HepG2 (cell line): ENCODE results near the gene TAS2R30. TPM values are rescaled to one million over a fixed set of nuclear protein-coding genes. Genes with fewer than 3 reads are reported as not detected.

ENCODE experiments used
- ATAC-seq: fragments of 200-7000 bp; cut with Tn5 transposase; 3 replicates; pipeline ENCODE4 v1.9.1; 2020; ENCODE audit warnings: mild to moderate bottlenecking, moderate library complexity
- BruUV-seq: library from RNA; stranded (reverse); fragments of 400-500 nt; replicated peaks from 2 replicates; lab custom pipeline; 2021; lab: Mats Ljungman, UMichigan
- CTCF ChIA-PET: fragments of 300-600 bp; formaldehyde crosslinking; extraction: SDS; loops from one replicate; lab custom pipeline; 2021; ENCODE audit warnings: low total read pairs, inconsistent platforms, low intra/inter-chr PET ratio; lab: Yijun Ruan, JAX
- POLR2A ChIA-PET: fragments of 350-600 bp; sonication (Branson Sonifier 250); formaldehyde crosslinking; loops from one replicate; lab custom pipeline; 2020; ENCODE audit warnings: antibody characterized with exemption, inconsistent platforms; lab: Yijun Ruan, JAX
- DNase-seq: peaks from one replicate; pipeline ENCODE4 v3.0.0-alpha.2; 2015; ENCODE audit warnings: low spot score
- FAIRE-seq: peaks from 3 replicates; lab custom pipeline; 2011; peaks lifted over from hg19 to GRCh38; lab: Jason Lieb, UNC
- H2AFZ ChIP-seq: one replicate; pipeline ENCODE4 v1.6.1; 2011; ENCODE audit warnings: low read length, inconsistent platforms
- H3K27ac ChIP-seq: fragments of 300-600 bp; 3 replicates; pipeline ENCODE4 v1.8.0; 2011; ENCODE audit warnings: mixed run types, mild to moderate bottlenecking, mixed read lengths, low read length, inconsistent platforms; ENCODE audit not compliant: insufficient read depth; ENCODE audit errors: extremely low read length
- H3K27me3 ChIP-seq, 2 experiments: fragments of 200-600 bp in 1 of 2; 2 replicates in 1 of 2; 3 replicates in 1 of 2; pipeline versions ENCODE4 v1.6.0 to v1.8.0; 2011; ENCODE audit warnings: low read length in 2 of 2, mild to moderate bottlenecking in 2 of 2, moderate library complexity in 2 of 2, inconsistent platforms in 1 of 2; ENCODE audit not compliant: insufficient read depth in 2 of 2, control insufficient read depth in 1 of 2
- H3K36me3 ChIP-seq, 2 experiments: fragments of 200-600 bp in 1 of 2; replicated peaks in 1 of 2; 2 replicates in 1 of 2; 3 replicates in 1 of 2; pipeline versions ENCODE4 v1.5.1 to v1.8.0; 2011; ENCODE audit warnings: low read length in 2 of 2, inconsistent platforms in 1 of 2; ENCODE audit not compliant: insufficient read depth in 2 of 2, control insufficient read depth in 1 of 2
- H3K4me1 ChIP-seq: 2 replicates; pipeline ENCODE4 v1.5.1; 2012; ENCODE audit warnings: low read length, inconsistent platforms; ENCODE audit not compliant: insufficient read depth
- H3K4me2 ChIP-seq: 2 replicates; pipeline ENCODE4 v1.6.0; 2011; ENCODE audit warnings: low read depth, low read length, inconsistent platforms
- H3K4me3 ChIP-seq, 3 experiments: fragments of 200-600 bp in 1 of 3; sonication (generic), shearing (Covaris generic) in 1 of 3; replicated peaks in 1 of 3; 2 replicates each; pipeline ENCODE4 v1.5.1; 2011 to 2016; ENCODE audit warnings: low read length in 3 of 3, inconsistent platforms in 2 of 3, low read depth in 2 of 3, mild to moderate bottlenecking in 2 of 3, control low read depth in 1 of 3, mixed read lengths in 1 of 3; ENCODE audit not compliant: insufficient read depth in 1 of 3
- H3K79me2 ChIP-seq: one replicate; pipeline ENCODE4 v1.6.1; 2011; ENCODE audit warnings: low read length, inconsistent platforms; ENCODE audit not compliant: insufficient read depth
- H3K9ac ChIP-seq: 2 replicates; pipeline ENCODE4 v1.6.0; 2011; ENCODE audit warnings: mild to moderate bottlenecking, low read depth, low read length, inconsistent platforms; ENCODE audit not compliant: insufficient read depth
- H3K9me3 ChIP-seq: 2 replicates; pipeline ENCODE4 v1.5.1; 2012; ENCODE audit warnings: mild to moderate bottlenecking, low read length
- H4K20me1 ChIP-seq: 2 replicates; pipeline ENCODE4 v1.6.0; 2011; ENCODE audit warnings: inconsistent platforms, mild to moderate bottlenecking, low read length, moderate library complexity; ENCODE audit not compliant: insufficient read depth
- CBX1 ChIP-seq: IDR thresholded peaks from one replicate; pipeline ENCODE4 v1.6.1; 2016; ENCODE audit warnings: antibody characterized with exemption, low read depth
- DNMT3B ChIP-seq: conservative IDR thresholded peaks from 2 replicates; pipeline ENCODE4 v1.6.1; 2016; ENCODE audit warnings: missing biosample characterization, control low read depth
- GFI1 ChIP-seq: sonication (generic); formaldehyde crosslinking; IDR thresholded peaks from 2 replicates; pipeline ENCODE4 v1.5.0; 2020; ENCODE audit warnings: missing genetic modification reagents, mild to moderate bottlenecking, borderline replicate concordance
- GTF2F1 ChIP-seq: fragments of 150-350 bp; IDR thresholded peaks from 2 replicates; pipeline ENCODE4 v1.6.1; 2014; ENCODE audit warnings: low read length
- HNF4A ChIP-seq: sonication (generic); formaldehyde crosslinking; IDR thresholded peaks from 2 replicates; pipeline ENCODE4 v1.4.0; 2020; ENCODE audit warnings: missing genetic modification reagents
- KLF9 ChIP-seq: IDR thresholded peaks from 2 replicates; pipeline ENCODE4 v1.6.1; 2016; ENCODE audit warnings: low read depth
- MIER2 ChIP-seq: IDR thresholded peaks from 2 replicates; pipeline ENCODE4 v1.6.1; 2016; ENCODE audit warnings: missing biosample characterization, missing genetic modification reagents
- NCOR1 ChIP-seq: fragments of 200-600 bp; sonication (generic); IDR thresholded peaks from 2 replicates; pipeline ENCODE4 v1.7.0; 2017; ENCODE audit warnings: antibody characterized with exemption, low read length, borderline replicate concordance
- NR2F2 ChIP-seq: IDR thresholded peaks from 2 replicates; pipeline ENCODE4 v1.6.1; 2012; ENCODE audit warnings: low read depth, inconsistent platforms, borderline replicate concordance
- PITX1 ChIP-seq: sonication (generic); formaldehyde crosslinking; IDR thresholded peaks from 2 replicates; pipeline ENCODE4 v1.5.1; 2020; ENCODE audit warnings: mild to moderate bottlenecking, missing genetic modification reagents
- POLR2A ChIP-seq, 2 experiments: IDR thresholded peaks; 2 replicates each; pipeline ENCODE4 v1.6.1; 2011; ENCODE audit warnings: low read depth in 2 of 2, low read length in 2 of 2, mild to moderate bottlenecking in 1 of 2, moderate library complexity in 1 of 2; ENCODE audit not compliant: insufficient read depth in 1 of 2
- PRPF4 ChIP-seq: fragments of 200-400 bp; formaldehyde crosslinking; IDR thresholded peaks from 2 replicates; pipeline ENCODE4 v1.6.1; 2016; ENCODE audit warnings: low read length, low read depth; ENCODE audit not compliant: poor library complexity, severe bottlenecking
- RORA ChIP-seq: sonication (generic); formaldehyde crosslinking; IDR thresholded peaks from 2 replicates; pipeline ENCODE4 v1.5.0; 2020; ENCODE audit warnings: mild to moderate bottlenecking, missing genetic modification reagents, moderate library complexity
- SMAD3 ChIP-seq: sonication (generic); formaldehyde crosslinking; IDR thresholded peaks from 2 replicates; pipeline ENCODE4 v1.4.0; 2020; ENCODE audit warnings: missing genetic modification reagents
- ZSCAN21 ChIP-seq: sonication (generic); formaldehyde crosslinking; IDR thresholded peaks from 2 replicates; pipeline ENCODE4 v1.8.0; 2022; ENCODE audit warnings: mild to moderate bottlenecking, missing genetic modification reagents, moderate library complexity, borderline replicate concordance
- WGBS: methylation state at CpG from one replicate; pipeline ENCODE4 v1.1.6; 2017; ENCODE audit warnings: low lambda C conversion rate; 5-methylcytosine and 5-hydroxymethylcytosine counted together
- in situ Hi-C: cut with HindIII; loops from 2 replicates; pipeline ENCODE4 v1.10.0; 2017; ENCODE audit warnings: low pct_unique_long_range_greater_than_20kb; ENCODE audit not compliant: extremely low pct_ligation_motif_present
- intact Hi-C: fragments of 100-400 bp; cut with micrococcal nuclease; formaldehyde crosslinking; loops from one replicate; pipeline ENCODE4 v1.10.0; 2022; ENCODE audit not compliant: unreplicated experiment
- polyA plus RNA-seq, 8 experiments: library from polyadenylated mRNA; depleted of rRNA in 3 of 8; stranded (reverse) in 7 of 8; unstranded in 1 of 8; fragments of >200 nt; fragmentation: Illumina TruSeq in 4 of 8; extraction: Trizol in 4 of 8; gene quantifications; 2 replicates each; pipeline versions ENCODE4 v1.2.1 to v1.2.3, GENCODE V29; 2011 to 2016; ENCODE audit warnings: low read depth in 4 of 8, missing spikeins in 1 of 8, mixed read lengths in 1 of 8; ENCODE audit not compliant: insufficient read depth in 1 of 8
- total RNA-seq, 5 experiments: library from RNA; depleted of rRNA; stranded (reverse); fragments of >200 nt; fragmentation: Illumina TruSeq; extraction: Trizol; gene quantifications; 2 replicates each; pipeline ENCODE4 v1.2.3, GENCODE V29; 2016; ENCODE audit warnings: low read depth in 1 of 5
- TF ChIP-seq, protein P1 (sequence below): sonication (generic); formaldehyde crosslinking; IDR thresholded peaks from 2 replicates; pipeline ENCODE4 v1.4.0; 2020; ENCODE audit warnings: missing genetic modification reagents
- TF ChIP-seq, protein P2 (sequence below): sonication (generic); formaldehyde crosslinking; IDR thresholded peaks from 2 replicates; pipeline ENCODE4 v1.8.1; 2023; ENCODE audit warnings: missing genetic modification reagents, inconsistent platforms, borderline replicate concordance
- TF ChIP-seq, protein P3 (sequence below): IDR thresholded peaks from 2 replicates; pipeline ENCODE4 v1.6.1; 2016; ENCODE audit warnings: mild to moderate bottlenecking, missing biosample characterization, missing genetic modification reagents
- TF ChIP-seq, protein P4 (sequence below): sonication (generic); formaldehyde crosslinking; IDR thresholded peaks from 2 replicates; pipeline ENCODE4 v1.5.1; 2020; ENCODE audit warnings: mild to moderate bottlenecking, missing genetic modification reagents, moderate library complexity

The TAS2R30 gene
- total and polyA plus RNA-seq, 2 of the 13 experiments (the other 11 are each of a cell fraction or from before 2014, with no cell fraction given) = 0.42 to 5.2 TPM

GRCh38 chr12:11130999-11131398, 3.4 kb downstream of the TAS2R30 start (continued):
- TF ChIP-seq, protein P1, sequence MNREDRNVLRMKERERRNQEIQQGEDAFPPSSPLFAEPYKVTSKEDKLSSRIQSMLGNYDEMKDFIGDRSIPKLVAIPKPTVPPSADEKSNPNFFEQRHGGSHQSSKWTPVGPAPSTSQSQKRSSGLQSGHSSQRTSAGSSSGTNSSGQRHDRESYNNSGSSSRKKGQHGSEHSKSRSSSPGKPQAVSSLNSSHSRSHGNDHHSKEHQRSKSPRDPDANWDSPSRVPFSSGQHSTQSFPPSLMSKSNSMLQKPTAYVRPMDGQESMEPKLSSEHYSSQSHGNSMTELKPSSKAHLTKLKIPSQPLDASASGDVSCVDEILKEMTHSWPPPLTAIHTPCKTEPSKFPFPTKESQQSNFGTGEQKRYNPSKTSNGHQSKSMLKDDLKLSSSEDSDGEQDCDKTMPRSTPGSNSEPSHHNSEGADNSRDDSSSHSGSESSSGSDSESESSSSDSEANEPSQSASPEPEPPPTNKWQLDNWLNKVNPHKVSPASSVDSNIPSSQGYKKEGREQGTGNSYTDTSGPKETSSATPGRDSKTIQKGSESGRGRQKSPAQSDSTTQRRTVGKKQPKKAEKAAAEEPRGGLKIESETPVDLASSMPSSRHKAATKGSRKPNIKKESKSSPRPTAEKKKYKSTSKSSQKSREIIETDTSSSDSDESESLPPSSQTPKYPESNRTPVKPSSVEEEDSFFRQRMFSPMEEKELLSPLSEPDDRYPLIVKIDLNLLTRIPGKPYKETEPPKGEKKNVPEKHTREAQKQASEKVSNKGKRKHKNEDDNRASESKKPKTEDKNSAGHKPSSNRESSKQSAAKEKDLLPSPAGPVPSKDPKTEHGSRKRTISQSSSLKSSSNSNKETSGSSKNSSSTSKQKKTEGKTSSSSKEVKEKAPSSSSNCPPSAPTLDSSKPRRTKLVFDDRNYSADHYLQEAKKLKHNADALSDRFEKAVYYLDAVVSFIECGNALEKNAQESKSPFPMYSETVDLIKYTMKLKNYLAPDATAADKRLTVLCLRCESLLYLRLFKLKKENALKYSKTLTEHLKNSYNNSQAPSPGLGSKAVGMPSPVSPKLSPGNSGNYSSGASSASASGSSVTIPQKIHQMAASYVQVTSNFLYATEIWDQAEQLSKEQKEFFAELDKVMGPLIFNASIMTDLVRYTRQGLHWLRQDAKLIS (CRISPR knock-in tag) = no peak
- TF ChIP-seq RORA (CRISPR knock-in tag) (no peak), PITX1 (no peak)

- 100% methylated on average over 3 of the region's 3 CpGs for WGBS
- Histone ChIP-seq H3K4me3 (no peak overlapping the region), H3K9me3 (no peaks in the 10 kb centered on the region), H3K27me3 (no peaks in the 10 kb centered on the region), H3K9ac (no peak overlapping the region), H2AFZ (no peak overlapping the region), H3K36me3 (peaks cover 0 to 4% of the 10 kb centered on the region in 2 experiments; a peak in 2 of 5 replicates), H4K20me1 (no peaks in the 10 kb centered on the region), H3K4me2 (no peak overlapping the region), H3K79me2 (peaks cover 39% of the 10 kb centered on the region), H3K4me1 (0 out of 2 replicates have a peak, but pooled peaks cover 9% of the 10 kb centered on the region), H3K27ac (no peak overlapping the region)
- ChIA-PET POLR2A (no interaction called here), CTCF (no interaction called here)
- intact Hi-C loops (no loop called here), in situ Hi-C loops (no loop called here)
- DNase-seq = no peak
- no peak for ATAC-seq
- no peak for FAIRE-seq
- no TSS peak for BruUV-seq
- TF ChIP-seq NR2F2 = no peak
- no peak for TF ChIP-seq MIER2 (CRISPR knock-in tag)
- TF ChIP-seq GFI1 (CRISPR knock-in tag) = no peak
- TF ChIP-seq NCOR1 = no peak
- TF ChIP-seq GTF2F1 = no peak
- TF ChIP-seq CBX1 = no peak
- no peak for TF ChIP-seq HNF4A (CRISPR knock-in tag)
- TF ChIP-seq, protein P2, sequence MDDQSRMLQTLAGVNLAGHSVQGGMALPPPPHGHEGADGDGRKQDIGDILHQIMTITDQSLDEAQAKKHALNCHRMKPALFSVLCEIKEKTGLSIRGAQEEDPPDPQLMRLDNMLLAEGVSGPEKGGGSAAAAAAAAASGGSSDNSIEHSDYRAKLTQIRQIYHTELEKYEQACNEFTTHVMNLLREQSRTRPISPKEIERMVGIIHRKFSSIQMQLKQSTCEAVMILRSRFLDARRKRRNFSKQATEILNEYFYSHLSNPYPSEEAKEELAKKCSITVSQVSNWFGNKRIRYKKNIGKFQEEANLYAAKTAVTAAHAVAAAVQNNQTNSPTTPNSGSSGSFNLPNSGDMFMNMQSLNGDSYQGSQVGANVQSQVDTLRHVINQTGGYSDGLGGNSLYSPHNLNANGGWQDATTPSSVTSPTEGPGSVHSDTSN (CRISPR knock-in tag) = no peak
- no peak for TF ChIP-seq ZSCAN21 (CRISPR knock-in tag)
- TF ChIP-seq, protein P3, sequence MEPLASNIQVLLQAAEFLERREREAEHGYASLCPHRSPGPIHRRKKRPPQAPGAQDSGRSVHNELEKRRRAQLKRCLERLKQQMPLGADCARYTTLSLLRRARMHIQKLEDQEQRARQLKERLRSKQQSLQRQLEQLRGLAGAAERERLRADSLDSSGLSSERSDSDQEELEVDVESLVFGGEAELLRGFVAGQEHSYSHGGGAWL = no peak
- no peak for TF ChIP-seq POLR2A (IDR thresholded peaks at IDR 0.05; ENCODE audit: insufficient read depth in 1 of 2, low read depth in 2 of 2, low read length in 2 of 2)
- TF ChIP-seq, protein P4, sequence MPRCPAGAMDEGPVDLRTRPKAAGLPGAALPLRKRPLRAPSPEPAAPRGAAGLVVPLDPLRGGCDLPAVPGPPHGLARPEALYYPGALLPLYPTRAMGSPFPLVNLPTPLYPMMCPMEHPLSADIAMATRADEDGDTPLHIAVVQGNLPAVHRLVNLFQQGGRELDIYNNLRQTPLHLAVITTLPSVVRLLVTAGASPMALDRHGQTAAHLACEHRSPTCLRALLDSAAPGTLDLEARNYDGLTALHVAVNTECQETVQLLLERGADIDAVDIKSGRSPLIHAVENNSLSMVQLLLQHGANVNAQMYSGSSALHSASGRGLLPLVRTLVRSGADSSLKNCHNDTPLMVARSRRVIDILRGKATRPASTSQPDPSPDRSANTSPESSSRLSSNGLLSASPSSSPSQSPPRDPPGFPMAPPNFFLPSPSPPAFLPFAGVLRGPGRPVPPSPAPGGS (CRISPR knock-in tag) = no peak
- no peak for TF ChIP-seq DNMT3B (CRISPR knock-in tag)
- TF ChIP-seq SMAD3 (CRISPR knock-in tag) = no peak
- TF ChIP-seq KLF9 (CRISPR knock-in tag) = no peak
- no peak for TF ChIP-seq PRPF4
These were observed 4.1 kb downstream of the TAS2R30 start for GRCh38 chr12:11130382-11130781.
